22Rv1 (cell line): ENCODE measurements around the gene MEGF11.

Source experiments
- ZFX ChIP-seq: fragments of 450-650 bp; IDR thresholded peaks from 2 replicates; pipeline ENCODE4 v1.6.1; 2017; ENCODE audit warnings: antibody characterized with exemption, borderline replicate concordance
- TF ChIP-seq, protein P1 (sequence below): fragments of 450-650 bp; IDR thresholded peaks from 2 replicates; pipeline ENCODE4 v1.5.1; 2017; ENCODE audit warnings: mild to moderate bottlenecking

- TF ChIP-seq, protein P1, sequence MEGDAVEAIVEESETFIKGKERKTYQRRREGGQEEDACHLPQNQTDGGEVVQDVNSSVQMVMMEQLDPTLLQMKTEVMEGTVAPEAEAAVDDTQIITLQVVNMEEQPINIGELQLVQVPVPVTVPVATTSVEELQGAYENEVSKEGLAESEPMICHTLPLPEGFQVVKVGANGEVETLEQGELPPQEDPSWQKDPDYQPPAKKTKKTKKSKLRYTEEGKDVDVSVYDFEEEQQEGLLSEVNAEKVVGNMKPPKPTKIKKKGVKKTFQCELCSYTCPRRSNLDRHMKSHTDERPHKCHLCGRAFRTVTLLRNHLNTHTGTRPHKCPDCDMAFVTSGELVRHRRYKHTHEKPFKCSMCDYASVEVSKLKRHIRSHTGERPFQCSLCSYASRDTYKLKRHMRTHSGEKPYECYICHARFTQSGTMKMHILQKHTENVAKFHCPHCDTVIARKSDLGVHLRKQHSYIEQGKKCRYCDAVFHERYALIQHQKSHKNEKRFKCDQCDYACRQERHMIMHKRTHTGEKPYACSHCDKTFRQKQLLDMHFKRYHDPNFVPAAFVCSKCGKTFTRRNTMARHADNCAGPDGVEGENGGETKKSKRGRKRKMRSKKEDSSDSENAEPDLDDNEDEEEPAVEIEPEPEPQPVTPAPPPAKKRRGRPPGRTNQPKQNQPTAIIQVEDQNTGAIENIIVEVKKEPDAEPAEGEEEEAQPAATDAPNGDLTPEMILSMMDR: no peak
- TF ChIP-seq ZFX: no peak
Observed at GRCh38 chr15:66053991-66054390, 199.6 kb downstream of the MEGF11 start.
